Caco-2 (cell line): ENCODE results near the gene SAMD8. TPM values are rescaled to one million over a fixed set of nuclear protein-coding genes. Genes with fewer than 3 reads are reported as not detected.

ENCODE experiments used
- BruUV-seq: library from RNA; stranded (reverse); fragments of 400-500 nt; replicated peaks from 2 replicates; lab custom pipeline; 2021; lab: Mats Ljungman, UMichigan
- CTCF ChIA-PET: fragments of 300-600 bp; sonication (Branson Sonifier 250); formaldehyde crosslinking; loops from one replicate; lab custom pipeline; 2022; ENCODE audit warnings: antibody characterized with exemption; lab: Charles Lee
- POLR2A ChIA-PET: fragments of 300-600 bp; sonication (Branson Sonifier 250); formaldehyde crosslinking; loops from one replicate; lab custom pipeline; 2022; ENCODE audit warnings: antibody characterized with exemption; lab: Charles Lee
- DNase-seq, 2 experiments: peaks; one replicate each; pipeline versions ENCODE4 v3.0.0 to v3.0.0-alpha.2; 2020 to 2022
- H3K27me3 ChIP-seq: replicated peaks from 2 replicates; pipeline ENCODE4 v1.6.0; 2011; ENCODE audit warnings: low read length; ENCODE audit not compliant: control insufficient read depth, insufficient read depth
- H3K36me3 ChIP-seq: 2 replicates; pipeline ENCODE4 v1.5.1; 2011; ENCODE audit warnings: low read length; ENCODE audit not compliant: control insufficient read depth, insufficient read depth
- H3K4me1 ChIP-seq: fragments of 250-450 bp; sonication (Bioruptor Pico); 2 replicates; pipeline ENCODE4 v1.5.1; 2020; ENCODE audit warnings: mild to moderate bottlenecking
- H3K4me3 ChIP-seq: 2 replicates; pipeline ENCODE4 v1.5.1; 2011; ENCODE audit warnings: low read depth, mild to moderate bottlenecking, control low read depth, low read length
- H3K9me3 ChIP-seq: fragments of 250-450 bp; sonication (Bioruptor Pico); 2 replicates; pipeline ENCODE4 v1.5.1; 2020; ENCODE audit warnings: mild to moderate bottlenecking, moderate library complexity
- H3K27ac Mint-ChIP-seq: one replicate; pipeline ENCODE4 v1.8.0; 2022; ENCODE audit warnings: mixed read lengths; ENCODE audit not compliant: unreplicated experiment
- H3K27me3 Mint-ChIP-seq: one replicate; pipeline ENCODE4 v1.8.0; 2022; ENCODE audit warnings: mixed read lengths; ENCODE audit not compliant: insufficient read depth, unreplicated experiment
- H3K36me3 Mint-ChIP-seq: one replicate; pipeline ENCODE4 v1.8.0; 2022; ENCODE audit warnings: mild to moderate bottlenecking, mixed read lengths; ENCODE audit not compliant: insufficient read depth, unreplicated experiment
- H3K4me1 Mint-ChIP-seq: one replicate; pipeline ENCODE4 v1.8.0; 2022; ENCODE audit warnings: low read depth, mixed read lengths; ENCODE audit not compliant: unreplicated experiment
- H3K4me3 Mint-ChIP-seq: one replicate; pipeline ENCODE4 v1.8.0; 2022; ENCODE audit warnings: mild to moderate bottlenecking, moderate library complexity, mixed read lengths; ENCODE audit not compliant: unreplicated experiment
- H3K9me3 Mint-ChIP-seq: one replicate; pipeline ENCODE4 v1.8.0; 2022; ENCODE audit warnings: mixed read lengths; ENCODE audit not compliant: unreplicated experiment
- intact Hi-C: fragments of 100-400 bp; cut with micrococcal nuclease; formaldehyde crosslinking; loops from one replicate; pipeline ENCODE4 v1.10.0; 2022; ENCODE audit not compliant: unreplicated experiment
- total RNA-seq: library from RNA; stranded (reverse); gene quantifications from 2 replicates; pipeline ENCODE4 v1.2.3, GENCODE V29; 2022
- TF ChIP-seq, protein P1 (sequence below), 2 experiments: fragments of 200-600 bp in 1 of 2; IDR thresholded peaks; 1 replicate in 1 of 2; 2 replicates in 1 of 2; pipeline versions ENCODE4 v1.5.1 to v1.8.0; 2011 to 2022; ENCODE audit warnings: antibody characterized with exemption in 1 of 2, control low read depth in 1 of 2, inconsistent platforms in 1 of 2, low read depth in 1 of 2, low read length in 1 of 2, mild to moderate bottlenecking in 1 of 2, moderate library complexity in 1 of 2; ENCODE audit not compliant: insufficient read depth in 1 of 2, severe bottlenecking in 1 of 2, unreplicated experiment in 1 of 2

Gene SAMD8
- total RNA-seq, 1 experiment from 2014 or later: 25.2 TPM

DNA sequence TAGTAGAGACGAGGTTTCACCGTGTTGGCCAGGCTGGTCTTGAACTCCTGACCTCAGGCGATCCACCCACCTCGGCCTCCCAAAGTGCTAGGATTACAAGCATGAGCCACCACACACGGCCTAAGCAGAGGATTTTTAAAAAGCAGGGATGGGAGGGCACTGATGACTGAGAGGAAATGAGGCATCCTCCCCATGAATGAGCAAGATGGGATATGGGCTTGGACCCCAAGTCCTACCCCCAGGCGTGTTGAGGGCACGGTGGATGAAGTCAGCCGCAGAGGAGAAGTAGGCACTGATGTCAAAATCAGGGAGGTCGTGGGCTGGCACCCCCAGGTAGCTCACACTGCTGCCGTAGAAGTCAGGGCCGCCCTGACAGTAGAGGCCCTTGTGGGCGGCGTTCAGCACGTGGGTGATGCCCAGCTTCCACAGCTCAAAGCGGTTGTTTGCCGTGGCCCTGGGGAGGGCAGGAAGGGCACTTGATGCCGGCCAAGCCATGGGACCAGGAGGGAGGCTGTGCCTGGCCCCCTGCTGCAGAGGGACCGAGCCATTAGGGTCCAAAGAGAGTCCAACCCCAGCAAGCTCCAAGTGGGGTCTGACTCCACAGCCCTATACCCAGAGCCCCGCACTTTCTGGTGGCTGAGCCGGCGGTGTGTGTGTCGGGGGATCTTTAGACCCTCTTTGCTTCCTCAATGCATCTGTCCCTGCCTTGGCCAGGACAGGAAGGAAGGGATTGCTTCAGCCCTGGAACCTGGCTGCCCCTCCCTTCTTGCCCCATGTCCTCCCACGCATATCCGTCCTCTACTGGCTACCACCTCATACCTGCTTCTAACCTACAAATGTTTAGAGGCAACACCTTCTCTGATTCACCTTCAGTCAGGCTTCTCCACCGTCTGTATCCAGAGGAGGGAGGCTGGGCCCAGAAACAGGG lies 3.4 kb upstream of the SAMD8 start:
- no peak for DNase-seq
- Histone ChIP-seq H3K4me1 (peaks cover 26% of the 10 kb centered on the region), H3K4me3 (no peak overlapping the region), H3K36me3 (no peaks in the 10 kb centered on the region), H3K27me3 (no peaks in the 10 kb centered on the region), H3K9me3 (no peaks in the 10 kb centered on the region)
- intact Hi-C loops: no loop called here
- Mint-ChIP-seq H3K9me3 (no peaks in the 10 kb centered on the region), H3K4me1 (peaks cover 26% of the 10 kb centered on the region), H3K27me3 (no peaks in the 10 kb centered on the region), H3K27ac (peak overlapping the region; percentile 92), H3K36me3 (peaks cover 12% of the 10 kb centered on the region), H3K4me3 (peak overlapping the region; percentile 26)
- BruUV-seq: no TSS peak
- CTCF ChIA-PET: no interaction called here
- POLR2A ChIA-PET: no interaction called here
- TF ChIP-seq, protein P1, sequence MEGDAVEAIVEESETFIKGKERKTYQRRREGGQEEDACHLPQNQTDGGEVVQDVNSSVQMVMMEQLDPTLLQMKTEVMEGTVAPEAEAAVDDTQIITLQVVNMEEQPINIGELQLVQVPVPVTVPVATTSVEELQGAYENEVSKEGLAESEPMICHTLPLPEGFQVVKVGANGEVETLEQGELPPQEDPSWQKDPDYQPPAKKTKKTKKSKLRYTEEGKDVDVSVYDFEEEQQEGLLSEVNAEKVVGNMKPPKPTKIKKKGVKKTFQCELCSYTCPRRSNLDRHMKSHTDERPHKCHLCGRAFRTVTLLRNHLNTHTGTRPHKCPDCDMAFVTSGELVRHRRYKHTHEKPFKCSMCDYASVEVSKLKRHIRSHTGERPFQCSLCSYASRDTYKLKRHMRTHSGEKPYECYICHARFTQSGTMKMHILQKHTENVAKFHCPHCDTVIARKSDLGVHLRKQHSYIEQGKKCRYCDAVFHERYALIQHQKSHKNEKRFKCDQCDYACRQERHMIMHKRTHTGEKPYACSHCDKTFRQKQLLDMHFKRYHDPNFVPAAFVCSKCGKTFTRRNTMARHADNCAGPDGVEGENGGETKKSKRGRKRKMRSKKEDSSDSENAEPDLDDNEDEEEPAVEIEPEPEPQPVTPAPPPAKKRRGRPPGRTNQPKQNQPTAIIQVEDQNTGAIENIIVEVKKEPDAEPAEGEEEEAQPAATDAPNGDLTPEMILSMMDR (IDR thresholded peaks at IDR 0.05; ENCODE audit: insufficient read depth in 1 of 2, low read depth in 1 of 2, low read length in 1 of 2, severe bottlenecking in 1 of 2, unreplicated experiment in 1 of 2): no peak

DNA sequence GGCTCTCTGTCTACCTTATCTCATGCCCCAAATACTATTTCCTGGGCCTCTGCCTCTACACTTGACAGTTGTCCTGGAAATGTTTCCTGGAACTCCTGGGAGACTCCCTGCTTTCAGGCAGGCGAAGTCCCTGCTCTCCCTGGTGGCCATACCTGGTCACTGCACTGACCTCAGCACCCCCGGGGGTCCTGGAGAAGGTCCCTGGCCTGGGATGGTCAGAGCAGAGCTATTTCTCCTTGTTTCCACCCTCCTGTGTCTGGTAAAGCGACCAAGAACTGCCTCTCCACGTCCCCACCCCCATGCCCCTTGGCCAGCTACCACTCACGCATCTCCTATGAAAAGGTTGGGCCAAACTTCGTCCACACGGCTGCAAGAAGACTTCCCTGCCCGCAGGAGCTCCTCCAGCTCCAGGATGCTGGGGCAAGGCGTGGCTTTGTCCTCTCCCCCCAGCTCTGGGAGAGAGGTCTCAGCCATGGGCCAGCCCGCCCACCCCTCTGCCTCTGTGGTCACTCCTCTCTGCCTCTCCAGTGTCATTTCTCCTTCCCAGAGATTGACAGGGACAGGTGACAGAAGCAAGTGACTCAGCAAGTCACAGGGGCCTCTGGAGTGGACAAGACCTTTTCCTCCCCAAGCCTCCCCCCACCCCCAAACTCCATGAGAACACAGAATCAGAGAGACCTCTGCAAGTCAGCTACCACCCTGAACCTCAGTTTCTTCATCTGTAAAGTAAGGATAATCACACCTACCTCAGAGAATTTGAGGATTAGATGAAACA lies 2.6 kb upstream of the SAMD8 start:
- peak overlapping the region; percentile 88 for H3K4me3 Mint-ChIP-seq
- peak; percentile 68 to 70 for DNase-seq

More for the DNA sequence above, 2.6 kb upstream of the SAMD8 start:
- ChIA-PET CTCF (interaction anchor here (0.6 kb wide), 1 partner anchor 373 kb away, joined by 4 read pairs; no protein-coding TSS in a partner anchor), POLR2A (interaction anchor here (0.5 kb wide), 1 partner anchor 928 kb away, joined by 8 read pairs; no protein-coding TSS in a partner anchor)
- peaks cover 31% of the 10 kb centered on the region for H3K4me1 Mint-ChIP-seq
- peak overlapping the region; percentile 92 for H3K27ac Mint-ChIP-seq
- peaks cover 12% of the 10 kb centered on the region for H3K36me3 Mint-ChIP-seq
- Histone ChIP-seq H3K9me3 (no peaks in the 10 kb centered on the region), H3K36me3 (no peaks in the 10 kb centered on the region), H3K4me3 (no peak overlapping the region), H3K4me1 (peaks cover 31% of the 10 kb centered on the region), H3K27me3 (no peaks in the 10 kb centered on the region)
- no peaks in the 10 kb centered on the region for H3K9me3 Mint-ChIP-seq
- BruUV-seq: no TSS peak
- H3K27me3 Mint-ChIP-seq: no peaks in the 10 kb centered on the region
- intact Hi-C loops: no loop called here
- TF ChIP-seq, protein P1 (IDR thresholded peaks at IDR 0.05; ENCODE audit: insufficient read depth in 1 of 2, low read depth in 1 of 2, low read length in 1 of 2, severe bottlenecking in 1 of 2, unreplicated experiment in 1 of 2): peak; percentile 68 to 75
